Urinary bladder (tissue), 4 donors: ENCODE results near the gene WWC1. TPM values are rescaled to one million over a fixed set of nuclear protein-coding genes. Genes with fewer than 3 reads are reported as not detected.

Source experiments
- DNase-seq: peaks from one replicate; pipeline ENCODE4 v3.0.0-alpha.2; 2015; ENCODE audit errors: extremely low spot score
- H3K27ac ChIP-seq: one replicate; pipeline ENCODE4 v1.5.1; 2013; ENCODE audit warnings: low read depth, mild to moderate bottlenecking, moderate library complexity
- H3K36me3 ChIP-seq: one replicate; pipeline ENCODE4 v1.6.1; 2013; ENCODE audit warnings: mild to moderate bottlenecking, moderate library complexity; ENCODE audit not compliant: insufficient read depth
- H3K4me1 ChIP-seq: one replicate; pipeline ENCODE4 v1.6.1; 2013; ENCODE audit warnings: mild to moderate bottlenecking, moderate library complexity; ENCODE audit not compliant: insufficient read depth
- H3K4me3 ChIP-seq: one replicate; pipeline ENCODE4 v1.5.1; 2013; ENCODE audit warnings: low read depth, low read length
- WGBS: extraction: QIAGEN DNeasy Blood & Tissue Kit; methylation state at CpG from one replicate; pipeline ENCODE4 v1.1.7; 2013; 5-methylcytosine and 5-hydroxymethylcytosine counted together
- polyA plus RNA-seq: library from polyadenylated mRNA; stranded (reverse); fragments of 200-250 nt; gene quantifications from one replicate; pipeline ENCODE4 v1.2.3, GENCODE V29; 2013
- total RNA-seq: library from RNA; depleted of rRNA; stranded (reverse); fragments of >200 nt; gene quantifications from one replicate; pipeline ENCODE4 v1.2.3, GENCODE V29; 2014
- donor health status: healthy with polysubstance abuse.
- donor health status: healthy.

The WWC1 gene
- total and polyA plus RNA-seq, 2 donors = 2.1 to 7.1 TPM

DNA sequence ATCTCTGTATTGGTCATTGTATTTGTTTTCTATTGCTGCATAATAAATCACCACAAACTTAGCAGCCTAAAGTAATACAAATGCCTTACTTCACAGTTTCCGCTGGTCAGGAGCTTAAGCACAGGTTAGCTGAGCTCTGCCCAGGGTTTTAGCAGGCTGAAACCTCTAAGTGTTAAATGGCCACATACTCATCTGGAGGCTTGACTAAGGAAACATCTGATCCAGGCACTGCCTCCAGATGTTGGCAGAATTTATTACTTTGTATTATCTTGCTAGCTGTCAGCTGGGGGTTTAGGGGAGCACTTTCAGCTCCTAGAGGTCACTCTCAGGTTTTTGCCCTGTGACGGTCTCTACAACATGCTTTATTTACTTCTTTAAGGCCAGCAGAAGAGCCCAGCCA lies 171.6 kb downstream of the WWC1 start:
- DNase-seq = no peak
- Histone ChIP-seq H3K4me3 (no peak overlapping the region), H3K4me1 (no peaks in the 10 kb centered on the region), H3K36me3 (no peaks in the 10 kb centered on the region), H3K27ac (no peak overlapping the region)
- WGBS = 83% methylated on average over 2 of the region's 2 CpGs

GRCh38 chr5:168464214-168464613 lies 172.8 kb downstream of the WWC1 start:
- no peaks in the 10 kb centered on the region for H3K36me3 ChIP-seq
- H3K4me3 ChIP-seq = no peak overlapping the region
- H3K4me1 ChIP-seq = no peaks in the 10 kb centered on the region
- no peak for DNase-seq
- 39% methylated on average over 5 of the region's 5 CpGs for WGBS
- no peak overlapping the region for H3K27ac ChIP-seq

DNA sequence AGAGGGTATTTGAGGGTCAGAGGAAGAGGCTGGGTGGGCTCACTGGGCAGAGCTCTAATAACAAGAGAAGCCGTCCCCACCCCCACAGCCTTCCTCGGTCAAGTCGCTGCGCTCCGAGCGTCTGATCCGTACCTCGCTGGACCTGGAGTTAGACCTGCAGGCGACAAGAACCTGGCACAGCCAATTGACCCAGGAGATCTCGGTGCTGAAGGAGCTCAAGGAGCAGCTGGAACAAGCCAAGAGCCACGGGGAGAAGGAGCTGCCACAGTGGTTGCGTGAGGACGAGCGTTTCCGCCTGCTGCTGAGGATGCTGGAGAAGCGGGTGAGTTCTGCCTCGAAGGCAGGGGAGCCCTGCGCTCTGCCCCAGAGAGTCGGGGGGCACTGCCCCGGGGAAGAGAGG lies 173.2 kb downstream of the WWC1 start:
- WGBS = 93% methylated on average over 20 of the region's 20 CpGs
- H3K36me3 ChIP-seq = no peaks in the 10 kb centered on the region
- DNase-seq = no peak

GRCh38 chr5:168467755-168468330 lies 176.4 kb downstream of the WWC1 start:
- H3K4me3 ChIP-seq = no peak overlapping the region
- no peak for DNase-seq
- 80% methylated on average over 12 of the region's 12 CpGs for WGBS
- no peaks in the 10 kb centered on the region for H3K4me1 ChIP-seq
- no peaks in the 10 kb centered on the region for H3K36me3 ChIP-seq
- no peak overlapping the region for H3K27ac ChIP-seq

More for the DNA sequence above, 173.2 kb downstream of the WWC1 start:
- Histone ChIP-seq H3K4me1 (no peaks in the 10 kb centered on the region), H3K27ac (no peak overlapping the region), H3K4me3 (no peak overlapping the region)

GRCh38 chr5:168468836-168469235 lies 177.4 kb downstream of the WWC1 start:
- WGBS = 77% methylated on average over 8 of the region's 8 CpGs
- Histone ChIP-seq H3K27ac (no peak overlapping the region), H3K36me3 (no peaks in the 10 kb centered on the region), H3K4me1 (no peaks in the 10 kb centered on the region), H3K4me3 (no peak overlapping the region)
- DNase-seq = no peak

DNA sequence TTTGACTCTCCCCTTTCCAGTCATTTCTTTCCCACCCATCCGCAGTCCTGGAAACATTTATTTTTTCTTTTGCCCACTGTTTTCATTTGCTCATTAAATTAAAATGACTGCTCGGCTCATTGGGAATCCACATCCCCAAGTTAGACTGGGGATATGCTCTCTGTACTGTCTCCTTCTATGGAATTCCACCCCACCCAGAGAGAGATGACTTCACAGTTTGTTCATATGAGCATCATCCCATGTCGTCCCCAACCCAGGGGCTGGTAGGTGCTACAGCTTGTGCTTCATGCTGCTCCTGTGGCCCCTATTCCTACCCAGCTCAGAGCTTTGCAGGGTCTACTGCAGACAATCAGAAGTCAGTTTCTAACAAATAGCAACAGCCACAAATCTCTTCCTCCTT lies 178.4 kb downstream of the WWC1 start:
- Histone ChIP-seq H3K27ac (no peak overlapping the region), H3K4me1 (no peaks in the 10 kb centered on the region), H3K36me3 (no peaks in the 10 kb centered on the region), H3K4me3 (no peak overlapping the region)
- no peak for DNase-seq
- 82% methylated on average over 3 of the region's 3 CpGs for WGBS

DNA sequence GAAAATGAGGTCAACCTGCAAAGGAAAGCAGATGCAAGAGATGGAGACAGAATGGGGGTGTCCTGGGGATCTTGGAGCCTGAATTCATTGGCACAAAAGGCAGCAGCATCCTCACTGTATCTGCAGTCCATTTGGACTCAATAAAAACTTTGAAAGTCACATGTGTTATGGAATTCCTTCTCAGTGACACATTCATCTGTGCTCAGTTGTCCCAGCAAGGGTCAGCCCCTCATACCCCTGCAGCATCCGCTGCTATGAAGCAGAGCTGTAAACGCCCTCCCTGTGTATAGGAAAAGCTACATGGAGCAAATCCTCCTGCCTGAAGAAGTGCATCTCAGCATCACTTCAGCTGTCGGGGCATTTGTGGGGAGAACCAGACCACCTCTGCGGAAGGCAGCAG lies 180.3 kb downstream of the WWC1 start:
- H3K4me3 ChIP-seq = no peak overlapping the region
- WGBS = 80% methylated on average over 4 of the region's 4 CpGs
- DNase-seq = no peak
- H3K27ac ChIP-seq = no peak overlapping the region
- H3K36me3 ChIP-seq = no peaks in the 10 kb centered on the region
- no peaks in the 10 kb centered on the region for H3K4me1 ChIP-seq

GRCh38 chr5:168472329-168472728 lies 180.9 kb downstream of the WWC1 start:
- no peak for DNase-seq
- H3K4me3 ChIP-seq = no peak overlapping the region
- no peaks in the 10 kb centered on the region for H3K36me3 ChIP-seq
- H3K27ac ChIP-seq = no peak overlapping the region
- WGBS = 60% methylated on average over 5 of the region's 5 CpGs
- H3K4me1 ChIP-seq = no peaks in the 10 kb centered on the region

GRCh38 chr5:168474319-168474718 lies 182.9 kb downstream of the WWC1 start:
- 70% methylated on average over 1 of the region's 1 CpG for WGBS
- no peak overlapping the region for H3K4me3 ChIP-seq
- H3K27ac ChIP-seq = no peak overlapping the region
- H3K36me3 ChIP-seq = no peaks in the 10 kb centered on the region
- H3K4me1 ChIP-seq = no peaks in the 10 kb centered on the region
- no peak for DNase-seq

- no peak overlapping the region for H3K4me3 ChIP-seq
- WGBS = 49% methylated on average over 7 of the region's 7 CpGs
- DNase-seq = no peak
- no peak overlapping the region for H3K27ac ChIP-seq
- H3K36me3 ChIP-seq = no peaks in the 10 kb centered on the region
- no peaks in the 10 kb centered on the region for H3K4me1 ChIP-seq
Measured at GRCh38 chr5:168477060-168477459, 185.6 kb downstream of the WWC1 start.

DNA sequence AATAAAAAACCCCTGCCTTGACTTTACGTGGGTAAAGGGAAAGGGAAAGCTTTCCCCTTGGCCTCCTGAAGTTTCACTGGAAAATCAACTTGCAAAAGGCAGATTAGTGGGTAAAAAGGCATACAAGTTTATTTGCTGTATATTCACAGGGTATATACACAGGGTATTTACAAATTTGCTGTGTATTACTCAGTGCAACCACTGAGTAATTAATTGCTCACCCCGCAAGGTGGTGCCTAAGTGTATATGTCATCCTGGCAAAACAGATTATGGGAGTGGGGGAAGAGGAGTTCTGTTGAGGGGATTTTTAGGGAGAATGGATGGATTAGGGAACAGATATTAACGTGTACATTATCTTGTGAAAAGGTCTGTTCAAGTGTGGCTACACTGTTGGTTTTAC lies 187.7 kb downstream of the WWC1 start:
- DNase-seq = no peak

GRCh38 chr5:168480601-168481000 lies 189.2 kb downstream of the WWC1 start:
- no peak for DNase-seq
- no peak overlapping the region for H3K4me3 ChIP-seq
- WGBS = 84% methylated on average over 3 of the region's 3 CpGs

More for the DNA sequence above, 187.7 kb downstream of the WWC1 start:
- WGBS = 63% methylated on average over 3 of the region's 3 CpGs
- no peak overlapping the region for H3K27ac ChIP-seq
- H3K4me1 ChIP-seq = no peaks in the 10 kb centered on the region
- H3K36me3 ChIP-seq = no peaks in the 10 kb centered on the region
- H3K4me3 ChIP-seq = no peak overlapping the region

GRCh38 chr5:168481330-168481788 lies 189.9 kb downstream of the WWC1 start:
- no peak overlapping the region for H3K27ac ChIP-seq
- no peaks in the 10 kb centered on the region for H3K36me3 ChIP-seq
- WGBS = 61% methylated on average over 4 of the region's 4 CpGs
- no peak for DNase-seq
- no peaks in the 10 kb centered on the region for H3K4me1 ChIP-seq
- H3K4me3 ChIP-seq = no peak overlapping the region

More at GRCh38 chr5:168480601-168481000, 189.2 kb downstream of the WWC1 start:
- H3K36me3 ChIP-seq = no peaks in the 10 kb centered on the region
- H3K27ac ChIP-seq = no peak overlapping the region
- H3K4me1 ChIP-seq = no peaks in the 10 kb centered on the region

DNA sequence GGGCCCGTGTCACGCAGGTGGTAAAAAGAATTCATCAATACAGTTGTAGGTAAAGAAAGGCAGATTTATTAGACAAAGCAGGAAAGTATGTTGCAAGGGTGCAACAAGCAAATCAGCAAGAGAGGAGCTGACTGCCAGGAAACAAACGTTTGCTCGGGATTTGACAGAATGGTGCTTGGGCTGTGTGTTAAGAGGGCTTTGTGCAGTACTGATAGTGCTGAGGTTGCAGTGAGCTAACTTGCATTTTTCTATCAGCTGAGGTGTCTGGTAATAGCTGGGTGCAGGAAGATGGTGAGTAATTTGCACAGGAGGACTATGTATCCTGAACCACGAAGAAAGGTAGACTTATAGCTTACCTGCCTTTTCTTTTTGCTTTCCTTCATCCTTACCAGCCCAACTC lies 190.9 kb downstream of the WWC1 start:
- H3K27ac ChIP-seq = no peak overlapping the region
- no peak for DNase-seq
- 70% methylated on average over 5 of the region's 5 CpGs for WGBS
- no peak overlapping the region for H3K4me3 ChIP-seq
- no peaks in the 10 kb centered on the region for H3K4me1 ChIP-seq
- no peaks in the 10 kb centered on the region for H3K36me3 ChIP-seq
